Coronary artery (tissue), 2 donors: Measurements from ENCODE around the gene GAS2L2.

Experiments used
- DNase-seq: peaks from one replicate; pipeline ENCODE4 v3.0.0-alpha.2; 2017; ENCODE audit warnings: low spot score
- H3K27ac ChIP-seq, 2 donors: fragments of 200-600 bp; sonication (generic); one replicate each; pipeline ENCODE4 v1.5.1; 2016 to 2019
- H3K4me3 ChIP-seq: fragments of 200-600 bp; sonication (generic); 2 replicates; pipeline ENCODE4 v1.5.1; 2016; ENCODE audit warnings: mild to moderate bottlenecking, moderate library complexity
- CTCF ChIP-seq: fragments of 200-600 bp; sonication (generic); IDR thresholded peaks from one replicate; pipeline ENCODE4 v1.5.1; 2019; ENCODE audit warnings: antibody characterized with exemption

GAS2L2 gene

GRCh38 chr17:35773679-35774425 lies 20.8 kb upstream of the GAS2L2 start:
- H3K27ac ChIP-seq = peak overlapping the region; percentile 86 to 95
- no peak for TF ChIP-seq CTCF
- H3K4me3 ChIP-seq = no peak overlapping the region
- DNase-seq = no peak

- H3K27ac ChIP-seq = peak overlapping the region; percentile 86 to 95
- no peak overlapping the region for H3K4me3 ChIP-seq
- DNase-seq = no peak
- no peak for TF ChIP-seq CTCF
Observed at GRCh38 chr17:35773129-35773528, 20.1 kb upstream of the GAS2L2 start.

- Histone ChIP-seq H3K4me3 (no peak overlapping the region), H3K27ac (no peak overlapping the region)
- DNase-seq = no peak
- TF ChIP-seq CTCF = no peak
Observed at GRCh38 chr17:35769895-35770486, 17.0 kb upstream of the GAS2L2 start.

- TF ChIP-seq CTCF = no peak
- no peak overlapping the region for H3K27ac ChIP-seq
- H3K4me3 ChIP-seq = no peak overlapping the region
- DNase-seq = no peak
Observed at GRCh38 chr17:35768797-35769196, 15.8 kb upstream of the GAS2L2 start.

GRCh38 chr17:35766903-35767510 lies 14.0 kb upstream of the GAS2L2 start:
- no peak for DNase-seq
- Histone ChIP-seq H3K27ac (no peak overlapping the region), H3K4me3 (no peak overlapping the region)
- peak; percentile 19 for TF ChIP-seq CTCF

GRCh38 chr17:35766489-35766877 lies 13.4 kb upstream of the GAS2L2 start:
- TF ChIP-seq CTCF = no peak
- no peak for DNase-seq
- Histone ChIP-seq H3K4me3 (no peak overlapping the region), H3K27ac (no peak overlapping the region)
